GM18502 (cell line): ENCODE measurements around the gene VIPR1.
"Not testable (repeated sequence)": the region's sequence is repeated elsewhere in the genome, so short reads cannot be mapped to it uniquely, and the experiment has no call there.

Experiments used
- ATAC-seq: cut with Tn5 transposase; IDR thresholded peaks from one replicate; pipeline ENCODE4 v1.9.1; 2021; ENCODE audit warnings: mild to moderate bottlenecking; ENCODE audit not compliant: unreplicated experiment, poor library complexity

VIPR1 gene

DNA sequence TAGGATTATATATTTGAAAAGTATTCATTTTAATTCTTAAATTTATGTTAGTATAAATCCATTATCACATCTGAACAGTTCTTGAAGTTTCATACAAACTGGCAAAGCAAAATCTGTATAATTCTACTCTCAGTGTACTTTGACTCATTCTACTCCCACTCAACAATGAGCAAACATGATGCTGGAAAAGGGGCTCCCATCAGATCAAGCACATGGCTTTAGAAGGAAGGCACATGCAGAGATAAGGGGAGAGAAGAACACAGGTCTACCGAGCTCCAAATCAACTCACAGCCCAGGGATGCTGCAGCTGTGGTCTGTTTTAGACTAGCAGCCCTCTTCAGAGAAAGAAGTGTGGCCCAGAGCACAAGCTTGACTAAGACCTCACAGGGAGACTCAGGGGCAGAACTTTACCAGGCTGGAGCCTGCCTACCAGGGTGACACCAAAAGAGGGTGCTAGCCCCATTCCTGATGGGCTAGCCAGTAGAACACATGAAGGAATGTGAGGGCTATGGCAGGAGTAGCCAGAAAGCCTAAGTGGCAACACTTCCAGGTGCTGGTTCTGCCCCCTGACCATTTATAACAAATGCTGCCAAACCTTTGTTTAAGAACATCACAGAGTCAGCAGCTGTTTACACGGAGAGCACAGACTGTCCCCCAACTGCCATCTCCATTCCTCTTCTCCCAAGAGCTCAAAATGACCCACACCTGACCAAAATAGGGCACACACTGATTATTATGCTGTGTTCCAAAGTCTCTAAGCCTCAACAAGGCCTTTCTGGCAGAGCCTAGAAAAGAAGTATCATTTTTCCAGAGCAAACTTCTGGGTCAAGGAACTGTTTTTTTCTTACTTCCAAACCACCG, 59.8 kb downstream of the VIPR1 start:
- ATAC-seq, result no peak

- ATAC-seq, result no peak
These were observed 67.2 kb downstream of the VIPR1 start for GRCh38 chr3:42569593-42570142.

DNA sequence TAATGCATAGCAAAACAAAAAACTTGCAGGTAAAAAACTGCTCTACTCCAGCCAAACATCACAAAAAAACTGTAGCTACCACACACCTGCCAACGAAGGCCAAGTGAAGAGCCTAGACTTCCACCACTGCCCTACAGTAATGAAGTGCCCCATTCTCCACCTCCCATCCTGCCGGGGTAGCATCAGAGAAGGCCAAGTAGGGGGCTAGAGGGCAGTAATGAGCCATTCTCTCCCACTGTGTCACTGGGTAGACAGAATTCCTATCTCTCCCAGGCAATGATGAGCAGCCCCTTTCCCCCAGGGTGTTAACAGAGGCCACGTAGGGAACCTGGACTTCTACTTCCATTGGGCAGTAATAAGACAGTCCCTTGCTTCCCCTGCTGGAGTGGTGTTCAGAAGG, 69.8 kb downstream of the VIPR1 start:
- no peak for ATAC-seq

GRCh38 chr3:42575137-42575741, 72.8 kb downstream of the VIPR1 start:
- no peak for ATAC-seq

DNA sequence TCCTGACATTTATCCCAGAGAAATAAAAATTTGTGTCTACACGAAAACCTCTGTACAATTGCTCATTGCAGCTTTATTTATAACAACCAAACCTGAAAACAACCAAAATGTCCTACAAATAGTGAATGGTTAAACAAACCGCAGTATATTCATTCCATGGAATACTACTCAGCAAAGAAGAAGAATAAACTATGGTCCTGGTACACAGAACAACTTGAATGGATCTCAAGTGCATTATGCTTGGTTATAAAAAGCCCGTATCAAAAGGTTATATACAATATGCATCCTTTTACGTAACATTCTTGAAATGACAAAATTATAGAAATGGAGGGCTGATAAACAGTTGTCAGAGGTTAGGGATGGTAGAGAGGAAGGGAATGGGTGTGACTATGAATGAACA, 75.6 kb downstream of the VIPR1 start:
- ATAC-seq, result no peak

DNA sequence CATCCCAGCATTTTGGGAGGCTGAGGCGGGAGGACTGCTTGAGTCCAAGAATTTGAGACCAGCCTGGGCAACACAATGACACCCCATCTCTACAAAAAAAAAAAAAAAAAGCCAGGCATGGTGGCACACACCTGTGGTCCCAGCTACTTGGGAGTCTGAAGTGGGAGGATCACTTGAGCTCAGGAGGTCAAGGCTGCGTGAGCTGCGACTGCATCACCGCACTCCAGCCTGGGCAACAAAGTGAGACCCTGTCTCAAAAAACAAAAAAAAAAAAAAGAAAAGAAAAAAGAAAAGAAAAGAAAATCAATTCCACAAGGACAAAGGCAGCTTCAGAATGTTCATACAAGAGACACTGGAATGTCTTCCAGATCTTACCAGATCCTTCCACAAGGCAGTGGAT, 76.9 kb downstream of the VIPR1 start:
- not testable (repeated sequence) for ATAC-seq

- no peak for ATAC-seq
These were observed 78.9 kb downstream of the VIPR1 start for GRCh38 chr3:42581400-42581708.

- ATAC-seq, result peak; percentile 95
These were observed 79.4 kb downstream of the VIPR1 start, which contains the start of gene SEC22C for GRCh38 chr3:42581709-42582473. Gene SEC22C (minus strand): TSS chr3:42581967. CDS start chr3:42569046, 12,921 bp downstream.

- ATAC-seq, result no peak
These were observed 80.1 kb downstream of the VIPR1 start for GRCh38 chr3:42582474-42583070.
